ENCODE data around the gene ITIH5.

Gene ITIH5

DNA sequence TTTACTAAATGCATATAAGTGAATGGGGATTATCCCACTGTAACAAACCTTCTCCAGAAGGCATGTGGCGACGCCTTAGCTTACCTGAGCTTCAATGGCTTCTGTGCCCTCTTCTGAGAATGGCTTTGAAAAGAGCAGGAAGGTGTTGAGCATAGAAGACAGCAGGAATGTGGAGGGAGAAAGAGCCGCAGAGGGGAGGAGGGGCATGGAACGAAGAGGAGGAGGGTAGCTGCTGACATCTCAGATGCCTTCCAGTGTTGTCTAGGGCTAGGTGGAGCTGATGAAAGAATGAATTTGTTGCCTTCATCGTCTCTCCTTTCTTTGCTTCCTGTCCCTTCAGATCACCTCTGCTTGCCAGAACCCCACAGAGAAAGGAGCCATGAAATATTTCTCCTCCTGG lies 86.2 kb downstream of the ITIH5 start:
- no peak for DNase-seq

GRCh38 chr10:7579681-7580080 lies 87.1 kb downstream of the ITIH5 start:
- no peak for DNase-seq

DNA sequence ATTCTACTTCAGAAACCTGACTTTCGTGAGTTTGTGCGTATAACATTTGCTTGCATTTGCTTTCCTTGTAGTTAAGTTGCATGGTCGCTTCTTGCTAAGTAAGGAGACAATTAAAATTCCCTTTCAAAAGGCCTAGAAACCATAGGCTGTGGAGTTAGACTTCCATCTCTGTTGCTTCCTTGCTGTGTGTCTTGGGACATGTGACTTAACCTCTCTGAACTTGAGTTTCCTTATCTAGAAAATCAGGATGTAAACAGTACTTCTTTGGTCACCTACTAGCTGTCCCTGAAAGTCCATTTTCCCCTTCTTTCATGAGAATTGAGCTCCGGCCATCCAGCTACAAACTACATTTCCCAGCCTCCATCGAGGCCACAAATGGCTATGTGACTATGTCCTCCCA lies 89.2 kb downstream of the ITIH5 start:
- no peak for DNase-seq

DNA sequence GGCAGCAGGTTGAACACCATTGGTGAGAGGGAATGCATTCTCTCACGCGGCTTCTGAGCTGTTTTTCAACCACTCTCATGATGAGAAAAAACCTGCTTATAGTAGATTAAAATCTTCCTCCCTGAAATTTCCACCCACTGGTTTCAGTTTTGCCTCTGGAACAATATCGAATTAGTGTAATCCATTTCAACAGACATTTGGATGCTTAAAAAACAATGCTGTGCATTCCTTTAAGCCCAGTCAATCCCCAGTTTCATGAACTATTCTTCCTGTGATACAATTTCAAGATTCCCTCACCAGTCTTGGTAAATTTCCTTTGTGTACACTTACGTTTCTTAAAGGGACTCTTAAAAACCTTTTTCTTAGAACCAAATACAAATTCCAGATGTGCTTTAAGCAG lies 89.6 kb downstream of the ITIH5 start:
- DNase-seq = no peak

GRCh38 chr10:7576340-7576739 lies 90.4 kb downstream of the ITIH5 start:
- no peak for DNase-seq

DNA sequence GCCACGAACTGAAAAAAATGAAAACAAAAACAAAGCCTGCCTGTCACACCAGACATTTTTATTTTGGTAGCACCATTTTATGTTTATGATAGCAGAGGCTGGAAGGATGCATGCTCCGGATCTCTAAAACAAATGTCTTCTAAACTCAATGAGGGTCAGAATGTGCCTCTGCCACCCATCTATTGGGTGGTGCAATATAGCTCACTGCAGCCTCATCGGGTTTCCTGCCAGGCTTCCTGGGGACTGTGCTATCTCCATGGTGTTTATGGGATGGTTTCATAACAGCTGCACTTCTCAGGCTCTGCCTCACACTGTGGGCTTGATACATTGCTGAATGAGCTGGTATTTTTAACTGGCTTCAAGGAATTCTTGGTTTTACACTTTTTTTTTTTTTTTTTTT lies 94.4 kb downstream of the ITIH5 start:
- no peak for DNase-seq

DNA sequence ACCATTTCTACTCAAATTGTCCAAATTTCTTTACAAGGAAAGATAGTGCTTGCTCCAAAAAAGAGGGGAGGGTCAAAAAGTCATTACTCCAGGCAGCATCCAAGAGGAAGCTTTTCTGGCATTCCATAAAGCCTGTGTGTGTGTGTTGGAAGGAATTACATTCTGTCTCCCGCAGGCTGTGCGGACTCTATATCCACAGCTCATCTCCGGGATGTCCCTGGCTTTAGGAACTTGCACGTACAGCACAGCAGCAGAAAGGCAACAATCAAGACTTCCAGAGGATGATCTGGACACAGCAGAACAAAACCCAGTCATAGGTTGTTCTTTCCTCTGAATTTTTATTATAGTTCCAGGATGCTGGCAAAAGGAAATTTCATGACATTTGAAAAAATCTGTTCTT lies 94.8 kb downstream of the ITIH5 start:
- no peak for DNase-seq

DNA sequence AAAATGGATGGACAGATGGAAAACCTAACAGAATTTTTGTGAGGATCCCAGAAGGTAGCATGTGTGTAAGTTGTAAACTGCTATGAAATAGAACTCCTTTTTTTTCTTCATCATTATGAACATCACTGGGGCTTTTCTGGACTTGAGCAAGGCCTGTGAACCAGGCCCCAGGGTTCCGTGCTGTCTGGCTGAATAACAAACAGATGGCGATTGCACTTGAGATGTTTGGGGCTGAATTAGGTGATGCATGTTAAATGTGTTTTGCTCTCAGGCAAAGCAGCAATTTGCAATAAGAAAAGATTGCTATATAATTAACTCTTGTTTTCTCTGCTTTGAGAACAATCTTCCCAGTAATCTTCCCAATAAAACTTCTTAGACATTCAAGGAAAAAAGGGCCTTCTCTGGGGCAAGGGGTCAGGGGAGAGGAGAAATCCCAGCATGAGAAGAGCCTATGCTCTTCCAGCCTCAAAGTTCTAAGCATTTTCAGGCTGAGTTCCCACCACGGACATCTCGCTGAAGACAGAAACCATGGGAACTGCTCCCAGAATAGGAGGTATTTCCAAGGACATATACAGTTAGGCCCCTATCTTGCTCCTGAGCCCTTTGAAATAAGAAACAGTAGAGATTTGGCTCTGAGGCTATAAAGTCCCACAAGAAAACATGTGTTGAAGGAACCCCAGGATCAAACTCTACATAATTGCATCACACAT lies 98.7 kb downstream of the ITIH5 start:
- DNase-seq = no peak

GRCh38 chr10:7566891-7567290 lies 99.9 kb downstream of the ITIH5 start:
- no peak for DNase-seq

DNA sequence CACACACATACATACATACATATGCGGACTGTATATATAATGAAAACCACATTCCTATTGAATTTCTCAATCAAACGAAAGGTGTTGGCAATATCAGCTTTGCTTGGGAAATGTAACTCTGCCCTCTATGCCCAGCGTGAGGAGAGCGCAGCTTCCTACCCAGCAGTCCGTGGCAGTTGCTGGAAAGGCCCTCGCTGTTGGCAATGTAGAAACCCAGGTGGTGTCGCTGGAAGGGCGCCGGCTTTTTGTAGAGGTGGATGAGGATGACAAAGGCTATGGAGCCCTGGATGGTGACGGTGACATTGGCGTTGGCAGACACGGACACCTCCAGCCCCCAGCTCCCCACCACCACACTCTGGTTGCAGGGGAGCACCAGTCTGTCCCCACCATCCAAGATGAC lies 100.9 kb downstream of the ITIH5 start:
- no peak for DNase-seq

DNA sequence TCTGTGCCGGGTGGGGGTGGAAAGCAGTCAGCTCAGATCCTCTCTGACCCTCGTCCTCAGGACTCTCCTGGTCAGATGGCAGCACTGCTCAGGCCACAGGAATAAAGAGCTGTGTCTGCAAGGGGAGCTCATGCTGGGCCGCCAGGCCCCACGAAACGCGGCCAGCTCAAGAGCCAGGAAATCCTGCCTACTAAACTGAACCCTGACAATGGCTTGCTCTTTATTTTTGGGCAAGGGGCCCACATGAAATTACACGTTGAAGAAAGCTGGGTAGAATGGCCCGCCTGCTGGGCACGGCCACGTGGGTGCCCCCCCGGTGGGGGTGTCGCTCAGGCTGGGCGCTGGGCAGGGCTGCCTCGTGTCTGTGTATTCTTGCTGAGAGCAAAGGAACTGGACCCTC lies 103.0 kb downstream of the ITIH5 start:
- no peak for DNase-seq

DNA sequence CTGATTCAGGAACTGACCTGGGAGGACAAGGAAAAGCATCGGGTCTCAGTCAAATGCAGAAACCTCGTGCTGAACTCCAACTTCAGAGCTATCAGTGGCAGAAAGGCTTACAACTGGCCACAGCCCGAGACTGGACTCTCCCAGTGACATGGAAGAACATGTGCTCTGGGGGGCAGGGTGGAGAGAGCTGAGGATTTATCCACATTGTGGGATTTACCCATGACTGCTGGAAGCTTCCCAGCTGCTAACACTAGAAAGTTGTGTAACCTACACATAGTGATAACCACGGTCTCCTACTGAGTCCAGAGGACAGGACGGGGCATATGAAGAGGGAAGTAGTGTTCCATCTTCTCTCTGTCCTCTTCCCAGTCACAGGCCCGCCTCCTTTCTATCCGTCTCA lies 103.4 kb downstream of the ITIH5 start:
- no peak for DNase-seq

GRCh38 chr10:7561985-7562384 lies 104.8 kb downstream of the ITIH5 start:
- no peak for DNase-seq

DNA sequence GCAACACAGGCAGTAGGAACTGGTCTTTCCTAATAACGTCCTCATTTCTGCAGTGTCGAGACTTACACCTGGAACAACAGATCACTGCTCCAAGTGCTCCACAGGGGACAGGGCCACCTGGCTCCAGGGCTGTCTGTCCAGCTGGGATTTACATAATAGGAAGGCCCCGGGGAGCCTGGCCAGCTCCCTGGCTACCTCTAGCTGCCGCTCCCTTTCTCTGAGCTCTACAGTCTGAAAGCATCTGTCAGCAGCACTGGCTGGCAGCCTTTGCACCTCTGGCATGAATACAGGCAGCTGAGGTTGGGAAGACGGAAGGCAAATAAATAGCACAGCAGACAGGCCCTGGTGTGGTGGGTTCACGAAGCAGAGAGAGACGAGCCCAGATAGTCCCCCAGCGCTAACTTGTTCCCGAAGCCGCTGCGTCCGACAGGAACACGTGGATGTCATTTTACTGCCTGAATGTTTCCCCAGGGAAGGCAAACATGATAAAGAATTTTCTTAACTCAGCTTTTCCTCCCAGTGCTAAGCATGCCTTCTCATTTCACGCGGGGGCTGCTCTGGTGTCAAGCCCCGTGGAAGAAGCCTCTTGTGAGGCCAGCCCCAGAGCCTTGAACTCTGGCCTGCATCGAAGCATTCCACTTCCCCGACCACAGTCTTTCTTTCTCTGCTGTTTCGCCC lies 105.4 kb downstream of the ITIH5 start:
- no peak for DNase-seq

GRCh38 chr10:7560519-7560918 lies 106.2 kb downstream of the ITIH5 start:
- DNase-seq = no peak

DNA sequence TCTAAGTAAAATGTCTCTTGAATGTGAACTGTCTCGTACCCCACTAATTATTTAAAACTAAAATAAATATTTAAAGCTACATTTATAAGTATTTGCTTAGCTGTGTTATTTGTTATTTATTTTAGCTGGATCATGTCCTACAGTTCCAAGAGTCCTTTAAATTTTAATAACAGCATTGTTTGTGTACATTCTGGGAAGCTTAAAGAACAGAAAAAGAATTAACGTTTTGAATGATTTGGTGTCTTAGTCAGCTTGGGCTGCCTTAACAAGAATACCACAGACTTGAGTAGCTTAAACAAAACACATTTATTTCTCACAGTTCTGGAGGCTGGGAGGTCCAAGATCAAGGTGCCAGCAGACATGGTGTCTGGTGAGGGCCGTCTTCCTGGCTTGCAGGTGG lies 107.4 kb downstream of the ITIH5 start:
- no peak for DNase-seq

DNA sequence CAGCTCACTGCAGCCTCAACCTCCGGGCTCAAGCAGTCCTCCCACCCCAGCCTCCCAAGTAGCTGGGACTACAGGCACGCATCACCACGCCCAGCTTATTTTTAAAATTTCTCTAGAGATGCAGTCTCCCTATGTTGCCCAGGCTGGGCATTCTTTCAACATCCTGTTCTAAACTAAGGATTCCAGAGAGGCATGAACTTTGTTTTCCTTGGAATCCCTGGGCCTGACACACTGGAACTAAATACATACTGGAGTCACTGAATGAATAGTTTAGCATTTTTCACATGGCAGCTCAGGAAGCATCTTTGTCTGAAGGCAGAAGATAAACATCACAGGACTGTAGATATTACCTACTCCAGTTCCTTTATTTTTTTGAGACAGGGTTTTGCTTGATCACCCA lies 108.7 kb downstream of the ITIH5 start:
- no peak for DNase-seq

DNA sequence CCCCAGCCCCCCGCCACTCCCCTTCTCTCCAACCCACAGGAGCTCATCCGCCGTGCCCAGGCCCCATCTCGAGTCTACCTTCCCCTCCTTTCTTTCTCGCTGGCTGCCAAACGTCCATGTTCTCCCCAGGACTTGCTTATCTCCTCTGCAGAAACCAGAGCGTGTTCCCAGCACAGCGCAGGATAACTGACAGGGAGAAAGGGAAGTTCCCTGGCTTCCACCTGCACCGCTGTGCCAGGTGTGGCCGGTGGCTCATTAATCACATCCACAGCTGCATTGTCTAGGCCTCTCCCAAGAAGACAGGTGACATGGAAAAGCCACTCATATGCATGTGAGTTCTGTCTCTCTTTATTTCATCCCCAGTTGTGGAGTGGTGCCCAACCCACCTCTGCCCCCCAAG lies 113.2 kb downstream of the ITIH5 start:
- DNase-seq = no peak

GRCh38 chr10:7551950-7552716 lies 114.6 kb downstream of the ITIH5 start:
- no peak for DNase-seq

DNA sequence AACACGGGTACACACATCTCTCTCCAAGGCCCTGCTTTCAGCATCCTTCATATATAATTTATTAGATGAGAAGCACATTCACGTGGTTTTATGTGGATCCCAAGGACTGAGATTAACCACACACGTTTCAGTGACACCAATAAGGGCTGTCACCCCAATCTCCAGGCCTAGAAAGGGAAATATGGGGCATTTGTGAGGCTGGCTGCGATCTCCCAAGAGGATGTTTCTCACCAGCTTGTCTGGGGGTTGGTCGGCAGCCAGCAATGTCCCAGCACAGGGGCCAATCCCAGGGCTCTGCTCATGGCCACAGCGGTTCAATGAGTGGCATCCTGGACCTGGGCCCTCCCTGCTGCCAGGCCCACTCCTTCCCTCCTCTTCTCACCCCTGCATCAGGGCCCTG lies 115.5 kb downstream of the ITIH5 start:
- no peak for DNase-seq

GRCh38 chr10:7550013-7550412 lies 116.8 kb downstream of the ITIH5 start:
- DNase-seq = no peak

DNA sequence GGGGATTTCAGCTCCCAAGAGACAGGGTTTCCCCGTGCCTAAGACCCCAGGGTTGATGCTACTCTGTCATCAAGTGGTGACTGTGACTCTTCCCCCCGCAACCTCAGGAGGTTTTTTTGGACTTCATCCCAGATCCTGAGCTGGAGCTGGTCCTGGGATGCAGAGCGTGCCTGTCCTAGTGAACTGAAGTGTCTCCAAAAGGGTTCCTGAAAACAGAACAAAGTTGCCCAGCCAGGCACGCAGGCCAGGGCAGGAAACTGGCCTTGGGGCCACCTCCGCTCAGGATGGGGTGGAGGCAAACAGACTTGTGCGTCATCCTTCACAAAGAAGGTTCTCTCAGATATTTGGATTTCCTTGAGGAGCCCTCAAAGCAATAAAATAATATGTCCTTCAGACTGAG lies 118.9 kb downstream of the ITIH5 start:
- DNase-seq = no peak

- no peak for DNase-seq
Observed at GRCh38 chr10:7547206-7547605, 119.6 kb downstream of the ITIH5 start.

- DNase-seq = no peak
Observed at GRCh38 chr10:7546385-7546967, 120.3 kb downstream of the ITIH5 start.

Data from NCI-H69 (cell line).